ENCODE results near the gene CTSC.

DNA sequence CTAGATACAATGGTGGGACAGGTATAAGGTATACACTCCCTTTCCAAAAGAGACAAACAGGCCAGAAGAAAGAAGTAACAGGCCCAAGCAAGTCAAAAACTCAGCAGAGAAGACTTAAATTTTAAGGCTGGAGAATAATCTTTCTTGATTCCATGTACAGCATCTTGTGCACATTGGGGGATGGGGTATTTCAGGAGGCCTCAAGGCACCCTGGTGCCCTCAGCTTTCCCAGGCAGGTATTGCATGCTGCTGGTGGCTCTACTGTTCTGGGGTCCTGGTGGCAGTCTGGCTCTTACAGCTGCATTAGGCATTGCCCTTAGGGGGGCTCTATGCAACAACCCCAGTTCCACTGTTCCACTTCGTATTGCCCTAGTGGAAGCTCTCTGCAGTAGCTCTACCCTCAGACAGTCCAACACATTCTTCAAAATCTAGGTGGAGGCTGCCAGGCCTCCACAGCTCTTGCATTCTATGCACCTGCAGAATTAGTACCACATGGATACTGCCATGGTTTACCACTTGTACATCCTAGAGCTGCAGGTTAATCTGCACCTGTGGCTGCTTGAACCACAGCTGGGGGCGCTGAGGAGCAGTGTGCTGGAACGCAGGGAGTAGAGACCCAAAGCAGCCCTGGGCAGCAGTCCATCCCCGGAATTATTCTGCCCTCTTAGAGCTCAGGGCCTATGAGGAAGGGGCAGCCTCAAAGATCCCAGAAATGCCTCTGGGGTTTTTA, 4.2 kb upstream of the CTSC start:
- TF ChIP-seq CTCF (IDR thresholded peaks at IDR 0.05) = no peak
- TF ChIP-seq POLR2AphosphoS5 (IDR thresholded peaks at IDR 0.05; ENCODE audit: low read depth, low read length) = no peak
